HG03558 (cell line): ENCODE data around the gene TK1.

ENCODE experiments used
- ATAC-seq: cut with Tn5 transposase; IDR thresholded peaks from one replicate; pipeline ENCODE4 v1.9.1; 2021; ENCODE audit warnings: moderate number of reproducible peaks; ENCODE audit not compliant: unreplicated experiment; ENCODE audit errors: extremely low read depth

The TK1 gene

GRCh38 chr17:78125976-78126894 is 60.6 kb downstream of the TK1 start:
- no peak for ATAC-seq

- ATAC-seq = no peak
Measured at GRCh38 chr17:78125138-78125913, 61.5 kb downstream of the TK1 start.

- no peak for ATAC-seq
Measured at GRCh38 chr17:78124836-78125137, 62.1 kb downstream of the TK1 start.
